ENCODE data around the gene MCTP2.

DNA sequence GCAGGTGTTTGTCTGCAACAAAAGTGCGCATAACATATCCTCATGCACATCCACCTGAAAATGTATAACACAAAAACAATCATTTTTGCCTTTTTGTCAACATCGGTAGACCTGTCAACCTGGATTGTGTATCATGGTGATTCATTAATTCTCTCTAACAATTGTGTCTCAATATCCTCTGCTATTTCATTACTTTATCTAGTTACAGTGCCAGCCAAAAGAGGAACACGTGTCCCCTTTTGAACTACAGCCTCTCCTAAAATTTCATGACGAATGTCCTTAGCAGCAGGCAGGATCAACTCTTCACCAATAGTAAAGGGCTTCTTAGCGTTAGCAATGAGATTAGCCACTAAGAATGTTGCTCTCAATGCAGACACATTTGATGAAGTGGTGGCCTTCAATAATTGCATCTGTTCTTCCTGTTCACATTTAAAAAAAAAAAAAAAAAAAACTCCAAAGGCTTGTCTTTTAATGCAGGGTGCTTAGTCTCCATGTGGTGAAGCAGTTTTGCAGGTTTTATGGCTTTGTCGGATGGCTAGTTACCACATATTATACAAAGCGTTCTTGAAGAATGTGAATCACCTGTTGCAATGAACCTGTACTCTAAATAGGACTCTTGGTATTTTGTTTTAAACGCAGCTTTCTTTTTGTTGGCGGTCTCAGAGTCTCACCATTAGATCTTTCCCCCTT is 45.7 kb upstream of the MCTP2 start:
- TF ChIP-seq ZNF274 (IDR thresholded peaks at IDR 0.05; ENCODE audit: low read depth, low read length), result no peak
- TF ChIP-seq SUZ12 (IDR thresholded peaks at IDR 0.05; ENCODE audit: extremely low read depth, insufficient read depth, insufficient read length), result no peak
- no peak for TF ChIP-seq YY1 (IDR thresholded peaks at IDR 0.05; ENCODE audit: insufficient read depth, insufficient read length)
